K562 (cell line): ENCODE results near the gene RBP7. TPM values are rescaled to one million over a fixed set of nuclear protein-coding genes. Genes with fewer than 3 reads are reported as not detected.

Source experiments
- DACH1 ChIP-seq: fragments of 450-650 bp; IDR thresholded peaks from 2 replicates; pipeline ENCODE4 v1.6.1; 2018; ENCODE audit not compliant: partially characterized antibody
- FOXP4 ChIP-seq: sonication (generic); formaldehyde crosslinking; IDR thresholded peaks from 2 replicates; pipeline ENCODE4 v1.8.0; 2022; ENCODE audit warnings: mild to moderate bottlenecking, missing genetic modification reagents, borderline replicate concordance
- MBD1 ChIP-seq: fragments of 250-450 bp; sonication (Bioruptor Pico); IDR thresholded peaks from 2 replicates; pipeline ENCODE4 v1.8.0; 2022; ENCODE audit warnings: inconsistent platforms
- MIER1 ChIP-seq: fragments of 450-650 bp; IDR thresholded peaks from 2 replicates; pipeline ENCODE4 v1.6.1; 2016; ENCODE audit warnings: antibody characterized with exemption, mild to moderate bottlenecking, low read depth
- UBTF ChIP-seq, 2 experiments: IDR thresholded peaks; 2 replicates each; pipeline ENCODE4 v1.6.1; 2012; ENCODE audit warnings: improper control_type of control experiment in 2 of 2, low read depth in 2 of 2, low read length in 2 of 2, borderline replicate concordance in 1 of 2
- USF2 ChIP-seq: sonication (generic); formaldehyde crosslinking; IDR thresholded peaks from 2 replicates; pipeline ENCODE4 v1.5.0; 2020; ENCODE audit warnings: missing genetic modification reagents
- ZBTB11 ChIP-seq, 3 experiments: fragments of 200-800 bp in 1 of 3; fragments of 250-450 bp in 1 of 3; fragments of 450-650 bp in 1 of 3; sonication (Bioruptor Pico) in 1 of 3; sonication (Bioruptor generic) in 1 of 3; formaldehyde crosslinking in 1 of 3; IDR thresholded peaks; 2 replicates each; pipeline versions ENCODE4 v1.6.1 to v1.8.0; 2016 to 2022; ENCODE audit warnings: mild to moderate bottlenecking in 2 of 3, missing genetic modification characterization in 2 of 3, missing compliant biosample characterization in 1 of 3, moderate library complexity in 1 of 3
- ZNF184 ChIP-seq: sonication (generic); formaldehyde crosslinking; IDR thresholded peaks from 2 replicates; pipeline ENCODE4 v1.5.0; 2020; ENCODE audit warnings: missing genetic modification reagents
- ZNF224 ChIP-seq: sonication (generic); formaldehyde crosslinking; IDR thresholded peaks from 2 replicates; pipeline ENCODE4 v1.8.0; 2022; ENCODE audit warnings: mild to moderate bottlenecking, missing genetic modification reagents
- ZNF77 ChIP-seq: fragments of 250-450 bp; sonication (Bioruptor Pico); IDR thresholded peaks from 2 replicates; pipeline ENCODE4 v1.5.0; 2020
- polyA plus RNA-seq, 8 experiments: library from polyadenylated mRNA; depleted of rRNA in 4 of 8; stranded (reverse) in 5 of 8; unstranded in 3 of 8; fragments of >200 nt; fragmentation: Nextera tagmentation in 2 of 8; fragmentation: Illumina TruSeq in 1 of 8; extraction: Ambion mirVana in 2 of 8; extraction: Trizol in 1 of 8; gene quantifications; 2 replicates each; pipeline versions ENCODE4 v1.2.1 to v1.2.3, GENCODE V29; 2011 to 2014; ENCODE audit warnings: inconsistent platforms in 1 of 8, missing spikeins in 1 of 8
- total RNA-seq, 7 experiments: library from RNA; depleted of rRNA in 6 of 7; stranded (reverse); fragments of >200 nt in 6 of 7; fragmentation: Illumina TruSeq in 2 of 7; extraction: Trizol in 2 of 7; gene quantifications; 2 replicates each; pipeline versions ENCODE4 v1.2.1 to v1.2.3, GENCODE V29; 2011 to 2021; ENCODE audit warnings: low replicate concordance in 1 of 7
- TF ChIP-seq, protein P1 (sequence below): sonication (generic); IDR thresholded peaks from 2 replicates; pipeline ENCODE4 v1.6.1; 2016

RBP7 gene
- total and polyA plus RNA-seq, 9 of the 15 experiments (the other 6 are each of a cell fraction or from before 2014, with no cell fraction given) = not detected

DNA sequence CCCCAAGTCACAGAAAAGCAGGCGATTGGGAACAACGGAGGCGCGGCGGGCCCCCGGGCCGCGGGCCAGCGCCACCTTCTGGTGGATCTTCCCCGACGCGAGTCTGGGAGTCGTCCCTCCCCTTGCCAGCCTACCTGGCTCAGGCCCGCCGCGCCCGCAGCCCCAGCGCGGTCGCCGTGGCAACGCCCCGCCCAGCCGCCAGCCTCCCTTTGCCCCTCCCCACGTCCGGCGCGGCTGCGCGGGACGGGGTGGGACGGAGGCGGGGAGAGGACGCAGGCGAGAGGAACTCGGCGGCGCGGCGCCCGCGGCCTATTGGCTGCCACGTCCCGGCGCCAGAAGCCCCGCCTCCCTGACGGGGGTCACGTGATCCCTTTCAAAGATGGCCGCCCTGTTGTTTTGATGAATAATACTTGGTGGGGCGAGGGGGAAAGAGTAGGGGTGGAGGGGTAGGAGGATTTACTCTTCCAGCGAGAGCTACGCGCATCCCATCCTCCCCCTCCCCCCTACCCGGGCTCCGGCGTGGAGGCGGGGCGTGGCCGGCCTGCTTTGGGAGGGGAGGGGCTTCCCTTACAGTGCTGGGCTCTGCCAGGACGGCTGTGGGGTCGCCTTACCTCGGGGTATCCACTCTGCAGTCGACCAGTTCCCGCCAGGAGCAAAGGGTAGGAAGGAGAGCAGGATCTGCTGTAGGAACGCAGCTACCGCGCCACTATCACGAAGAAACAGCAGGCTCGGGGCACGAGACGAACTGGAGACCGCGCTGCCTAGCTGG, 35.7 kb downstream of the RBP7 start, which contains the start of gene UBE4B (continued):
- TF ChIP-seq ZNF184 (CRISPR knock-in tag) (no peak), USF2 (CRISPR knock-in tag) (peak; percentile 94), ZNF224 (CRISPR knock-in tag) (no peak), FOXP4 (CRISPR knock-in tag) (no peak), MBD1 (CRISPR knock-in tag) (no peak), MIER1 (0 out of 2 replicates have a peak, but pooled peaks have one; percentile 23), ZBTB11 (CRISPR knock-in tag; IDR thresholded peaks at IDR 0.05) (peak in 1 of 3 experiments; percentile 69; a peak in 2 of 6 replicates), UBTF (IDR thresholded peaks at IDR 0.05; ENCODE audit: borderline replicate concordance in 1 of 2, low read depth in 2 of 2, low read length in 2 of 2) (peak in 1 of 2 experiments; percentile 56; a peak in 2 of 4 replicates), ZNF77 (CRISPR knock-in tag) (no peak), DACH1 (peak; percentile 1)
- TF ChIP-seq, protein P1, sequence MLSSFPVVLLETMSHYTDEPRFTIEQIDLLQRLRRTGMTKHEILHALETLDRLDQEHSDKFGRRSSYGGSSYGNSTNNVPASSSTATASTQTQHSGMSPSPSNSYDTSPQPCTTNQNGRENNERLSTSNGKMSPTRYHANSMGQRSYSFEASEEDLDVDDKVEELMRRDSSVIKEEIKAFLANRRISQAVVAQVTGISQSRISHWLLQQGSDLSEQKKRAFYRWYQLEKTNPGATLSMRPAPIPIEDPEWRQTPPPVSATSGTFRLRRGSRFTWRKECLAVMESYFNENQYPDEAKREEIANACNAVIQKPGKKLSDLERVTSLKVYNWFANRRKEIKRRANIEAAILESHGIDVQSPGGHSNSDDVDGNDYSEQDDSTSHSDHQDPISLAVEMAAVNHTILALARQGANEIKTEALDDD = no peak; the same call in 1 of the 2 replicates
